Colonic mucosa (tissue), 4 donors: ENCODE data around the gene IGF2. TPM values are rescaled to one million over a fixed set of nuclear protein-coding genes. Genes with fewer than 3 reads are reported as not detected.

ENCODE experiments used
- DNase-seq: peaks from one replicate; pipeline ENCODE4 v3.0.0-alpha.2; 2020
- H3K27ac ChIP-seq: fragments of 200-600 bp; one replicate; pipeline ENCODE4 v1.8.0; 2021
- H3K27me3 ChIP-seq: fragments of 200-600 bp; one replicate; pipeline ENCODE4 v1.8.0; 2021
- H3K36me3 ChIP-seq: fragments of 200-600 bp; one replicate; pipeline ENCODE4 v1.8.0; 2021
- H3K4me1 ChIP-seq: fragments of 200-600 bp; one replicate; pipeline ENCODE4 v1.8.0; 2021; ENCODE audit warnings: mild to moderate bottlenecking
- H3K4me3 ChIP-seq: fragments of 200-600 bp; one replicate; pipeline ENCODE4 v1.8.0; 2021
- H3K9ac ChIP-seq, 2 donors: one replicate each; pipeline ENCODE4 v1.7.0; 2013; ENCODE audit warnings: control low read depth in 2 of 2, low read depth in 2 of 2, low read length in 2 of 2
- H3K9me3 ChIP-seq: fragments of 200-600 bp; one replicate; pipeline ENCODE4 v1.8.0; 2021
- CTCF ChIP-seq: fragments of 200-600 bp; IDR thresholded peaks from one replicate; pipeline ENCODE4 v1.8.0; 2022; ENCODE audit warnings: antibody characterized with exemption, mild to moderate bottlenecking
- intact Hi-C: fragments of 100-400 bp; cut with DNase I; formaldehyde crosslinking; loops from one replicate; pipeline ENCODE4 v1.14.1; 2022
- total RNA-seq, 2 donors: library from RNA; stranded (reverse); fragmentation: NEBNext Ultra II Directional in 1 of 2; extraction: Animal tissue kit (Norgen Biotek cat#: 25700) in 1 of 2; gene quantifications; one replicate each; pipeline ENCODE4 v1.2.1, GENCODE V29; 2021
- donor health status: healthy.
- donor health status: DM: no; HTN: no; CAD: no.
- donor health status: DM: no; HTN: no; CAD: no.

The IGF2 gene
- total RNA-seq, 2 donors from 2014 or later, result 4.1 to 9.2 TPM

GRCh38 chr11:2107941-2108630 lies 31.1 kb downstream of the IGF2 start:
- no peaks in the 10 kb centered on the region for H3K9me3 ChIP-seq
- no peak overlapping the region for H3K4me3 ChIP-seq
- H3K4me1 ChIP-seq, result no peaks in the 10 kb centered on the region
- no peak overlapping the region for H3K9ac ChIP-seq
- H3K27ac ChIP-seq, result no peak overlapping the region
- H3K36me3 ChIP-seq, result no peaks in the 10 kb centered on the region
- no peak for TF ChIP-seq CTCF
- intact Hi-C loops, result no loop called here
- H3K27me3 ChIP-seq, result no peaks in the 10 kb centered on the region
- no peak for DNase-seq

- H3K4me1 ChIP-seq, result no peaks in the 10 kb centered on the region
- no peak for DNase-seq
- H3K4me3 ChIP-seq, result no peak overlapping the region
Observed at GRCh38 chr11:2107521-2107920, 31.7 kb downstream of the IGF2 start.

GRCh38 chr11:2106583-2107209 lies 32.5 kb downstream of the IGF2 start:
- H3K9me3 ChIP-seq, result no peaks in the 10 kb centered on the region
- no peak overlapping the region for H3K9ac ChIP-seq
- no peak overlapping the region for H3K27ac ChIP-seq
- TF ChIP-seq CTCF, result no peak
- no peaks in the 10 kb centered on the region for H3K4me1 ChIP-seq
- intact Hi-C loops, result no loop called here
- DNase-seq, result no peak
- H3K27me3 ChIP-seq, result no peaks in the 10 kb centered on the region
- no peaks in the 10 kb centered on the region for H3K36me3 ChIP-seq
- H3K4me3 ChIP-seq, result no peak overlapping the region

More at GRCh38 chr11:2107521-2107920, 31.7 kb downstream of the IGF2 start:
- H3K27me3 ChIP-seq, result no peaks in the 10 kb centered on the region
- TF ChIP-seq CTCF, result no peak
- no peaks in the 10 kb centered on the region for H3K36me3 ChIP-seq
- intact Hi-C loops, result no loop called here
- H3K27ac ChIP-seq, result no peak overlapping the region
- H3K9ac ChIP-seq, result no peak overlapping the region
- no peaks in the 10 kb centered on the region for H3K9me3 ChIP-seq

- H3K36me3 ChIP-seq, result no peaks in the 10 kb centered on the region
- H3K9me3 ChIP-seq, result no peaks in the 10 kb centered on the region
- intact Hi-C loops, result no loop called here
- DNase-seq, result no peak
- no peak overlapping the region for H3K9ac ChIP-seq
- H3K4me1 ChIP-seq, result no peaks in the 10 kb centered on the region
- no peak for TF ChIP-seq CTCF
- H3K27ac ChIP-seq, result no peak overlapping the region
- H3K4me3 ChIP-seq, result no peak overlapping the region
- no peaks in the 10 kb centered on the region for H3K27me3 ChIP-seq
Observed at GRCh38 chr11:2105511-2105910, 33.7 kb downstream of the IGF2 start.

GRCh38 chr11:2104524-2105440 lies 34.4 kb downstream of the IGF2 start:
- Histone ChIP-seq H3K27me3 (no peaks in the 10 kb centered on the region), H3K4me1 (peaks cover 4% of the 10 kb centered on the region), H3K9ac (no peak overlapping the region), H3K4me3 (no peak overlapping the region), H3K36me3 (no peaks in the 10 kb centered on the region), H3K27ac (no peak overlapping the region), H3K9me3 (no peaks in the 10 kb centered on the region)
- no peak for TF ChIP-seq CTCF
- DNase-seq, result no peak
- intact Hi-C loops, result no loop called here
